Thoracic aorta (tissue), 2 donors: Measurements from ENCODE around the gene GALNT7. TPM values are rescaled to one million over a fixed set of nuclear protein-coding genes. Genes with fewer than 3 reads are reported as not detected.

Experiments used
- ATAC-seq: fragments of 150-250 bp; one replicate; pipeline ENCODE4 v1.8.0; 2017; ENCODE audit warnings: low read depth; ENCODE audit not compliant: insufficient number of reproducible peaks, low FRiP score
- DNase-seq: peaks from one replicate; pipeline ENCODE4 v3.0.0-alpha.2; 2020; ENCODE audit warnings: low spot score
- H3K27ac ChIP-seq, 2 donors: fragments of 200-600 bp; sonication (generic); 1 replicate in 1 of 2; 2 replicates in 1 of 2; pipeline ENCODE4 v1.5.1; 2016; ENCODE audit warnings: mild to moderate bottlenecking in 2 of 2, moderate library complexity in 2 of 2
- H3K27me3 ChIP-seq: fragments of 200-600 bp; sonication (generic); replicated peaks from 2 replicates; pipeline ENCODE4 v1.6.0; 2016; ENCODE audit warnings: mild to moderate bottlenecking; ENCODE audit not compliant: insufficient read depth
- H3K36me3 ChIP-seq: fragments of 200-600 bp; sonication (generic); one replicate; pipeline ENCODE4 v1.5.1; 2016
- H3K4me1 ChIP-seq, 2 donors: fragments of 200-600 bp; sonication (generic); 1 replicate in 1 of 2; 2 replicates in 1 of 2; pipeline versions ENCODE4 v1.5.1 to v1.6.0; 2016; ENCODE audit warnings: low read depth in 2 of 2, mild to moderate bottlenecking in 1 of 2; ENCODE audit not compliant: control insufficient read depth in 1 of 2
- H3K4me3 ChIP-seq: fragments of 200-600 bp; sonication (generic); 2 replicates; pipeline ENCODE4 v1.5.1; 2016; ENCODE audit warnings: mild to moderate bottlenecking
- H3K9me3 ChIP-seq: fragments of 200-600 bp; sonication (generic); 2 replicates; pipeline ENCODE4 v1.5.1; 2016
- total RNA-seq, 2 donors: library from RNA; depleted of rRNA; stranded (reverse); fragments of >200 nt; gene quantifications; one replicate each; pipeline versions ENCODE4 v1.1.0 to v1.2.3, GENCODE V29; 2016
- TF ChIP-seq, protein P1 (sequence below): fragments of 200-600 bp; sonication (generic); IDR thresholded peaks from one replicate; pipeline ENCODE4 v1.5.1; 2019; ENCODE audit warnings: antibody characterized with exemption

The GALNT7 gene
- total RNA-seq, 2 donors from 2014 or later = 12.7 to 23.1 TPM

DNA sequence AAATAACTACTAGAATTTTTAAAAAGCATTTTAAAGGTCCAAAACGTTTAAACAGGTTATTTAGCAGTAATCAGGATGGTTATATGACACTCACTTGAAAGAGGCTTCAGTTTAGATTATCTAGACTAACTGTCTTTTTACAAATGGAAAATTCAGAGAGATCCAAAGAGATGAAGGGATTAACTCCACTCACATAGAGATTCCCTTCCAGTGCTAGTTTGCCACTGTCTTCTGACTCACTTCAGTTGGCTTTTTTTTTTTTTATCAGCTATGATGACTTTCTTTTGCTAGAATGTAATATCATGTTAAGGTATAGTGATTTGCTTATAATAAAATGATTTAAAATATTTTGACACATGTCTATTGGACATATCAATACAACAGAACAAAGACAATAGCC lies 43.8 kb downstream of the GALNT7 start:
- Histone ChIP-seq H3K36me3 (no peaks in the 10 kb centered on the region), H3K9me3 (no peaks in the 10 kb centered on the region), H3K27me3 (no peaks in the 10 kb centered on the region), H3K27ac (no peak overlapping the region), H3K4me3 (no peak overlapping the region), H3K4me1 (peaks cover 0 to 18% of the 10 kb centered on the region in 2 donors)
- no peak for DNase-seq
- TF ChIP-seq, protein P1, sequence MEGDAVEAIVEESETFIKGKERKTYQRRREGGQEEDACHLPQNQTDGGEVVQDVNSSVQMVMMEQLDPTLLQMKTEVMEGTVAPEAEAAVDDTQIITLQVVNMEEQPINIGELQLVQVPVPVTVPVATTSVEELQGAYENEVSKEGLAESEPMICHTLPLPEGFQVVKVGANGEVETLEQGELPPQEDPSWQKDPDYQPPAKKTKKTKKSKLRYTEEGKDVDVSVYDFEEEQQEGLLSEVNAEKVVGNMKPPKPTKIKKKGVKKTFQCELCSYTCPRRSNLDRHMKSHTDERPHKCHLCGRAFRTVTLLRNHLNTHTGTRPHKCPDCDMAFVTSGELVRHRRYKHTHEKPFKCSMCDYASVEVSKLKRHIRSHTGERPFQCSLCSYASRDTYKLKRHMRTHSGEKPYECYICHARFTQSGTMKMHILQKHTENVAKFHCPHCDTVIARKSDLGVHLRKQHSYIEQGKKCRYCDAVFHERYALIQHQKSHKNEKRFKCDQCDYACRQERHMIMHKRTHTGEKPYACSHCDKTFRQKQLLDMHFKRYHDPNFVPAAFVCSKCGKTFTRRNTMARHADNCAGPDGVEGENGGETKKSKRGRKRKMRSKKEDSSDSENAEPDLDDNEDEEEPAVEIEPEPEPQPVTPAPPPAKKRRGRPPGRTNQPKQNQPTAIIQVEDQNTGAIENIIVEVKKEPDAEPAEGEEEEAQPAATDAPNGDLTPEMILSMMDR = no peak
- ATAC-seq = no peak

DNA sequence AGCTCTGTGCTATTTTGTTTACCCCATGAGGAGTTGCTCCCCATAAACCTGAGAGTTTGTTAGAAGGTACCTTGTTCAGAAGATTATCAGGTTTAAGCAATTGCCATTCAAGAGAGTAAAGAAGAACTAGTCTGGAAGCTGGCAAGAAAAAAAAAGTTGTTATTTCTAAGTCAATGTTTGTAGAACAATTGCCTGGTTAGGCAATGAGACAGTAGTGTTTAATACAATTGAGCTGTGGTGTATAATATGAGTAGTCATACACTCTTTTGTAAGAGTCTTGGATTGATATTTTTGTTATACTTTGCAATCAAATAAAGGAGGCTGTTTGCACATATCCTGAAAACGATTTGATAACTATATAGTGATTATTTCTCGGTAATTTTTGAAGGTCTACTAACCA lies 44.7 kb downstream of the GALNT7 start:
- no peaks in the 10 kb centered on the region for H3K27me3 ChIP-seq
- ATAC-seq (no peak), DNase-seq (no peak)
- H3K36me3 ChIP-seq = no peaks in the 10 kb centered on the region
- H3K27ac ChIP-seq = no peak overlapping the region
- H3K4me1 ChIP-seq = peaks cover 7 to 26% of the 10 kb centered on the region in 2 donors
- TF ChIP-seq, protein P1 = no peak
- H3K4me3 ChIP-seq = no peak overlapping the region
- H3K9me3 ChIP-seq = no peaks in the 10 kb centered on the region

DNA sequence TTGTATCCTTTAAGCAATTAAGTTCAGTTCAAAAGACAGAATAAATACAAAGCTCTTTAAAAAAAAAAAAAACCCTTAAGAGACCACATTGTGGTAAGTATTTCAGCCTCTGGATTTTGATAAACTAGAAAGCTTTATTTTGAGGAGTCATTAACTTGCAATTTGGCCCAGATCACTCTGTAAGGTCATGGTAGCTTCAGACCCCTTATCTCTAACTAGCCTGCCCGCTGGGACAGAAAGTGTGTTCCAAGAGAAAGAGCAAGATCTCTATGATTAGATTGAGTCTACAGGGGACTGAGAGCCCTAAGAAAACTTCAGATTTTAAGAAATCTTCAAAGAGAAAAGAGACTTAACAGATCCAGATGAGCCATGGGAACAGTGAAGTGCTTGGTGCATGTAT lies 45.6 kb downstream of the GALNT7 start:
- ATAC-seq = no peak

DNA sequence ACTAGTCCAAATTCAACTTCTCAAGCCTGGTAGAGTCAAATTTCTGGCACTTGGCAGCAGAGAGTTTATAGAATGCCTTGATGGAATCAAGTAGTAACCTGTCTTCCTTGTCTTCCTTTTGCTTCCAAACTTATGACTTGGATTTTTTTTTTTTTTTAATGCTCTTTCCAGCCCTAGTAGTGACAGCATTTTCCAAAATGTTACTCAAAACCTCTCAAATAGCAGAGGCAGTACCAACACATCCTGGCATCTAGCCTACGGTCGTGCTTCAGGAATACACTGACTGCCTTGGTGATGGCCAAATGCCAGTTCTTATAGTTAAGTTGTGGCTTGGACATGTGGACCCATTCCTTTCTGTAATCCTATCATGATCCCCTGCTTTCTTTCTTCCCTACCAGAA lies 46.0 kb downstream of the GALNT7 start:
- TF ChIP-seq, protein P1 = no peak
- no peak for DNase-seq
- H3K9me3 ChIP-seq = no peaks in the 10 kb centered on the region
- ATAC-seq = no peak
- no peaks in the 10 kb centered on the region for H3K36me3 ChIP-seq
- no peaks in the 10 kb centered on the region for H3K27me3 ChIP-seq
- peaks cover 11 to 31% of the 10 kb centered on the region in 2 donors for H3K4me1 ChIP-seq
- no peak overlapping the region for H3K4me3 ChIP-seq
- no peak overlapping the region for H3K27ac ChIP-seq

More for the DNA sequence above, 45.6 kb downstream of the GALNT7 start:
- no peak overlapping the region for H3K27ac ChIP-seq
- TF ChIP-seq, protein P1 = no peak
- no peak overlapping the region for H3K4me3 ChIP-seq
- H3K4me1 ChIP-seq = peaks cover 11 to 31% of the 10 kb centered on the region in 2 donors
- no peaks in the 10 kb centered on the region for H3K27me3 ChIP-seq
- no peaks in the 10 kb centered on the region for H3K9me3 ChIP-seq
- no peaks in the 10 kb centered on the region for H3K36me3 ChIP-seq
- DNase-seq = no peak

DNA sequence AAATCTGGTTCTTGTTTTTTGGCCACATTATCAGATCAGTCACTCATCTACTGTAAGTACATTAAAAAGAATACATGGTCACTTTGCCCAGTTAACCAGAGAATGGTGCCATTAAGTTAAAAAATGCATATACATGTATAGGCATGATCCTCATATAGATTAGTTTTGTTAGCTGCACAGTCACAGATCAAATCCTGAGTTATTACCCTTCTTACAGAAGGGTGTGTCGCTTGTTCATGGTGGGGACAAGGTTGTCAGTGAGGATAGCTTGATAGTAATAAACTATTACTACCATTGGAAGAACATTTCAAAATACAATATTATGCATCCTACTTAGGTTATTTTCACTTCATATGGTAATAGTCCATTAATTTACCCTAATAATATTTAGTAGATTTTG lies 48.5 kb downstream of the GALNT7 start:
- TF ChIP-seq, protein P1 = no peak
- H3K4me3 ChIP-seq = no peak overlapping the region
- no peaks in the 10 kb centered on the region for H3K27me3 ChIP-seq
- H3K4me1 ChIP-seq = peaks cover 11 to 31% of the 10 kb centered on the region in 2 donors
- no peaks in the 10 kb centered on the region for H3K9me3 ChIP-seq
- no peak overlapping the region for H3K27ac ChIP-seq
- H3K36me3 ChIP-seq = no peaks in the 10 kb centered on the region
- no peak for ATAC-seq
- no peak for DNase-seq
